Karpas-422 (cell line): ENCODE measurements around the gene ABR. TPM values are rescaled to one million over a fixed set of nuclear protein-coding genes. Genes with fewer than 3 reads are reported as not detected.

Experiments used
- DNase-seq: peaks from one replicate; pipeline ENCODE4 v3.0.0-alpha.2; 2015
- H2AFZ ChIP-seq: fragments of 200-600 bp; sonication (generic); 2 replicates; pipeline ENCODE4 v1.6.1; 2014; ENCODE audit warnings: antibody characterized with exemption, low read length, mixed read lengths
- H3K27ac ChIP-seq: fragments of 200-600 bp; sonication (generic); 2 replicates; pipeline ENCODE4 v1.5.1; 2014; ENCODE audit warnings: mild to moderate bottlenecking, low read length, moderate library complexity
- H3K27me3 ChIP-seq: fragments of 200-600 bp; sonication (generic); 2 replicates; pipeline ENCODE4 v1.6.1; 2014; ENCODE audit warnings: low read length, mixed read lengths
- H3K36me3 ChIP-seq: fragments of 200-600 bp; sonication (generic); 2 replicates; pipeline ENCODE4 v1.6.1; 2014; ENCODE audit warnings: low read length, mixed read lengths; ENCODE audit not compliant: insufficient read depth
- H3K4me1 ChIP-seq: fragments of 200-600 bp; sonication (generic); 2 replicates; pipeline ENCODE4 v1.6.1; 2014; ENCODE audit warnings: mild to moderate bottlenecking, low read length, mixed read lengths
- H3K4me2 ChIP-seq: fragments of 200-600 bp; sonication (generic); 2 replicates; pipeline ENCODE4 v1.6.1; 2014; ENCODE audit warnings: low read length, low read depth, mild to moderate bottlenecking; ENCODE audit not compliant: poor library complexity, severe bottlenecking
- H3K4me3 ChIP-seq: fragments of 200-600 bp; sonication (generic); 2 replicates; pipeline ENCODE4 v1.5.1; 2014; ENCODE audit warnings: mild to moderate bottlenecking, antibody characterized with exemption, low read length, mixed read lengths
- H3K79me2 ChIP-seq: fragments of 200-600 bp; sonication (generic); 2 replicates; pipeline ENCODE4 v1.6.1; 2014; ENCODE audit warnings: mild to moderate bottlenecking, low read length, mixed read lengths
- H3K9ac ChIP-seq: fragments of 200-600 bp; sonication (generic); 2 replicates; pipeline ENCODE4 v1.6.0; 2014; ENCODE audit warnings: low read length
- H3K9me2 ChIP-seq: fragments of 200-600 bp; sonication (generic), shearing (Covaris generic); replicated peaks from 2 replicates; pipeline ENCODE4 v1.6.0; 2014; ENCODE audit warnings: mild to moderate bottlenecking, low read length, moderate library complexity; ENCODE audit not compliant: insufficient read depth
- H3K9me3 ChIP-seq: fragments of 300-700, 200-600 bp; sonication (generic); 2 replicates; pipeline ENCODE4 v1.6.1; 2014; ENCODE audit warnings: low read length, mixed read lengths
- H4K20me1 ChIP-seq: fragments of 200-600 bp; sonication (generic); 2 replicates; pipeline ENCODE4 v1.6.1; 2014; ENCODE audit warnings: mild to moderate bottlenecking, antibody characterized with exemption, low read length, low read depth; ENCODE audit not compliant: insufficient read depth
- total RNA-seq: library from RNA; depleted of rRNA; stranded (reverse); fragments of >200 nt; shearing (Covaris generic); gene quantifications from 2 replicates; pipeline ENCODE4 v1.2.3, GENCODE V29; 2014; ENCODE audit warnings: low replicate concordance

The ABR gene
- total RNA-seq, 1 experiment from 2014 or later: 113 TPM

DNA sequence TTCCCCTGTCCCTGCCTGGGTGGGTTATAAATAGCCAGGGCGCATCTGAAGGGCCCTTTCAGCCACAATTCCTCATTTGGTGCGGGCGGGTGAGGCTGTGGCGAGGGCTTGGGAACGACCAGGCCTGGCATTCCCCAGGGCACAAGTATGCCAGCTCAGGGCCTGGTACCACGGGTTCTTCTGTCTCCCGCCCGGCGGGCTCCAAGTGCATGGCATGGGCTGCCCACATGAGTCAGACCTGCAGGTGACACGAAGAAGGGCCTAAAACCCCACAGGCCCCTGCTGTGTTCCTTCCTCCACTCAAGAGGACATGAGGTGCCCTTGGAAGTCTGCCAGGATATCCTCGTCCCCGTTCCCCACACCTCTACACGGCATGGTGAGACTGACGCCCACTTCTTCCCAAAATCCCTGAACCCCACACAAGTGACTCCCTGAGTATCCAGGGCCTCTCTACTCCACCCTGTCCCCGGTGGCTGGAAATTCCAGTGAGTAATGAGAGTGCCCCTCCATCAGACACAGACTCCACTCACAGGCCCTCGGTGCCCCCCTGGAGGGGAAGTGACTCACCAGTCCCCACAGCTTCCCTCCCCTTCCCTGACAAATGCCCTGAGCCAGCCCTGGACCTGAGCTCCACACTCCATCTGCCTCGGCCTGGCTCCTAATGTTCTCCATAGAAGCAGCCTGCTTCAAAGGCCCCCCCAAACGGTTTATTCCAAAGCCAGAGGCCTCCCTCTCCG, 68.8 kb downstream of the ABR start:
- Histone ChIP-seq H3K4me2 (peak overlapping the region; percentile 85), H3K9ac (peak overlapping the region; percentile 71), H3K9me3 (no peaks in the 10 kb centered on the region)

DNA sequence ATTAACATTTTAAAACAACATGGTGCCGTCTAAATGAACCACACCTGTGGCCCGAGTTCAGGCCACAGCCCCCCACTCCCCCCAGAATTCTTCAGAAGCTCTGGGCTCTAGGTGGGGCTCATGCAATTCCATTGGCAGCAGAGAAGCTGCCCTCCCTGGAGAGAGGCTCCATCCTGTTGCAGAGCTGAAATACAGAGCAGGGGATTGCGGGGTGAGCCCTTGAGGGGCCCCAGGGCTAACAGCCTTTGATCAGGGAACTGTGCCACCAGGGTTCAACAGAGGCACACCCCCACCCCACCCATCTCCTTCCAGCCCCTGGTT, 69.3 kb downstream of the ABR start:
- peaks cover 49% of the 10 kb centered on the region for H3K4me1 ChIP-seq
- peak overlapping the region; percentile 60 for H3K27ac ChIP-seq
- no peaks in the 10 kb centered on the region for H3K27me3 ChIP-seq
- H3K9me2 ChIP-seq: no peaks in the 10 kb centered on the region
- DNase-seq: no peak
- no peak overlapping the region for H2AFZ ChIP-seq
- peak overlapping the region; percentile 85 for H3K4me2 ChIP-seq
- H4K20me1 ChIP-seq: peaks cover 18% of the 10 kb centered on the region; the same call in 1 of the 2 replicates
- H3K36me3 ChIP-seq: peaks cover 4% of the 10 kb centered on the region; the same call in 1 of the 2 replicates
- peak overlapping the region; percentile 67 for H3K4me3 ChIP-seq
- no peaks in the 10 kb centered on the region for H3K9me3 ChIP-seq
- peak overlapping the region; percentile 71 for H3K9ac ChIP-seq
- peaks cover 84% of the 10 kb centered on the region for H3K79me2 ChIP-seq

More for the DNA sequence above, 68.8 kb downstream of the ABR start:
- Histone ChIP-seq H3K4me3 (peak overlapping the region; percentile 67), H3K36me3 (no peaks in the 10 kb centered on the region; the same call in 1 of the 2 replicates), H3K4me1 (peaks cover 47% of the 10 kb centered on the region), H3K79me2 (peaks cover 79% of the 10 kb centered on the region), H3K9me2 (no peaks in the 10 kb centered on the region), H2AFZ (no peak overlapping the region), H3K27ac (peak overlapping the region; percentile 60), H3K27me3 (no peaks in the 10 kb centered on the region), H4K20me1 (peaks cover 18% of the 10 kb centered on the region; the same call in 1 of the 2 replicates)
- peak; percentile 57 for DNase-seq

DNA sequence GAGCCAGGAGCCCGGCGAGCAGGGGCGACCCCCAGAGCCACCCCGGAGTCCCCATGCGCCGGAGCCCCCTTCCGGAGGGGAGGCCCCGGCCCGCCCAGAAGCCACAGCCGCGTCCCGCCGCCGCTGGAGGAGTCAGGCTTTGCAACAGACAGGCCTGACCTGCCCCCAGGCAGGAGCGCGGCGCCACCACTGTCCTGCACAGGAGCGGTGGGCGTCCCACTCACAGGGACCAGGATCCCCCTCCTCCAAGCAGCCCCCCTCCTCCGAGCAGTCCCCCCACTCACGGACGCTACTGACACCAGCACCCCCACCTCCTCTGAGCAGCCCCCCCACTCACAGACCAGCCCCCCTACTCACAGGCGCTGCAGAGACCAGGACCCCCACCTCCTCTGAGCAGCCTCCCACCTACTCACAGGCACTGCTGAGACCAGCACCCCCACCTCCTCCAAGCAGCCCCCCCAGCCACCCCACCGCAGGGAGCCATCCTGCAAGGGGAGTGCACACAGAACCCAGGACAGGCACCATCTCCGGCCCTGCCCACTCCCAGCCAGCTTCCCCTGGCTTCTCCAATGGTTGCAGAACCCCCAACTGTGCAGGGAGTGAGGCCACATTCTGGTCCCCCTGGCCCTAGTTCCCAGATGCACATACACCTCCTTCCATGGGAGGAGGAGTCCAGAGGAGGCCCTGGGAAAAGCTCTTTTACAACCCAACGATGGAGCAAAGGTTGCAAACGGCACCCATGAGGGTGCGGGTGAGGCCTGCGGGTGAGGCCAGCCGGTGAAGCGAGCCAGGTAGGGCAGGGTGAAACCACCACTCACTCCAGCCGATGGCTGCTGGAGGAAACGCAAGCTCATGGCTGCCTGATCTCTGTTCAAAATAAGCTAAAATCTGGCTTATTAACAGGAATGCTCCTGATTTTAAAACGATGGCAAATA, 69.9 kb downstream of the ABR start:
- Histone ChIP-seq H3K79me2 (peaks cover 82% of the 10 kb centered on the region), H3K27me3 (no peaks in the 10 kb centered on the region), H3K9ac (peak overlapping the region; percentile 71), H2AFZ (no peak overlapping the region), H3K9me3 (no peaks in the 10 kb centered on the region), H3K27ac (peak overlapping the region; percentile 60), H3K4me1 (peaks cover 49% of the 10 kb centered on the region), H3K4me2 (peak overlapping the region; percentile 85), H4K20me1 (peaks cover 18% of the 10 kb centered on the region; the same call in 1 of the 2 replicates), H3K36me3 (peaks cover 5% of the 10 kb centered on the region; the same call in 1 of the 2 replicates), H3K9me2 (no peaks in the 10 kb centered on the region), H3K4me3 (peak overlapping the region; percentile 67)
- DNase-seq: peak; percentile 66

DNA sequence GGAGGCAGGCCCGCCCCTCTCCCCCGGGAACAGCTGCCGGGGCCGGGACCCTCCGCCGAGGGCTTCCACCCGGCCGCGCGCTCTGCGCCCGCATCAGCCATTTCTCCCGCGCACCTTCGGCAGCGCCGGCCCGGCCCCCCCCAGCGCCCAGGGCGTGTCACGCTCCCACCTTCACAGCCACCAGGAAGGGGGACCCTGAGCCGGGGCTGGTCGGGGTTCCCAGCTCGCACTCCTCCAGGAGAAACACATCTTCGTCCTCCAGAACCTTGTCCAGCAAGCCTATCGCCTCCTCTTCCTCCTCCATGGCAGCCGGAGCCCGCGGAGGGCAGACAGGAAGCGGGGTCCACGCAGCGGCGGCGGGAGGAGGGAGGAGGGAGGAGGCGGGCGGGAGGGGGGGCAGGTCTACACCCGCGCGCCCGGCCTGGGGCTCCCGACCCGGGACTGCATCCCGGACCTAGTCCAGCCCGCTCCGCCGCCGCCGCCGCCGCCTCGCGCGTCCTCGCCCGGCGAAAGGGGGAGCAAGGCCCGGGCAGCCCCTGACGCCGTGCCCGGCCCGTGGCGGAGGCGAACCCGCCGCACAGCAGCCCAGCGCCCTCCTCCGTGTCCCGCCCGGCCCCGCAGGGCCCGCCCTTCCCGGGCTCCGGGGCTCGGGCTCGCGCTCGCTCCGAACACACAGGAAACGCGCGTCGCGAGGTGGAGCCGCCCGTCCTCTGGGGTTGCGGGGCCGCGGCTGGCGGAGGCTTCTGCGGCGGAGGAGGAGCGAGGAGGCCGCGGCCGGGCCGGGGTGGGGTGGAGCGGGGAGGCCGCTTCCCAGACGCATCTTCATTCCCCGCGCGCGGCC, 70.8 kb downstream of the ABR start:
- Histone ChIP-seq H3K4me3 (peak overlapping the region; percentile 67), H3K4me1 (peaks cover 49% of the 10 kb centered on the region), H3K9ac (peak overlapping the region; percentile 71), H3K4me2 (peak overlapping the region; percentile 85), H3K9me2 (no peaks in the 10 kb centered on the region), H3K36me3 (peaks cover 5% of the 10 kb centered on the region; the same call in 1 of the 2 replicates), H3K79me2 (peaks cover 85% of the 10 kb centered on the region), H3K27ac (peak overlapping the region; percentile 60), H3K9me3 (no peaks in the 10 kb centered on the region), H4K20me1 (peaks cover 25% of the 10 kb centered on the region; the same call in 1 of the 2 replicates), H3K27me3 (no peaks in the 10 kb centered on the region), H2AFZ (no peak overlapping the region)
- DNase-seq: peak; percentile 71

DNA sequence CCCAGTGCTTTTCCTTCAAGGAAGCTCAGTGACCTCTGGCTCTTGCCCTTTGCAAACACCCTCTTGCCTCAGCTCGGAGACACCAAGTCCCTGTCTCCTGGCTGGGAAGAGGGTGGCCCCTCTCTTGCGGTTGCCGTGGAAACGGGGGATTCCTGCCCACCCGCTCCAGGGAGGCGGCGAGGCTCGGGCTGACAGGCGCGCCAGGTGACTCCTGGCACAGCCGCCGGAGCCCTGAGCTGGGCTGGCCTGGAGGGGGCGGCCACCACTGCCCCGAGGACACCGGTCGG, 71.4 kb downstream of the ABR start:
- DNase-seq: no peak

DNA sequence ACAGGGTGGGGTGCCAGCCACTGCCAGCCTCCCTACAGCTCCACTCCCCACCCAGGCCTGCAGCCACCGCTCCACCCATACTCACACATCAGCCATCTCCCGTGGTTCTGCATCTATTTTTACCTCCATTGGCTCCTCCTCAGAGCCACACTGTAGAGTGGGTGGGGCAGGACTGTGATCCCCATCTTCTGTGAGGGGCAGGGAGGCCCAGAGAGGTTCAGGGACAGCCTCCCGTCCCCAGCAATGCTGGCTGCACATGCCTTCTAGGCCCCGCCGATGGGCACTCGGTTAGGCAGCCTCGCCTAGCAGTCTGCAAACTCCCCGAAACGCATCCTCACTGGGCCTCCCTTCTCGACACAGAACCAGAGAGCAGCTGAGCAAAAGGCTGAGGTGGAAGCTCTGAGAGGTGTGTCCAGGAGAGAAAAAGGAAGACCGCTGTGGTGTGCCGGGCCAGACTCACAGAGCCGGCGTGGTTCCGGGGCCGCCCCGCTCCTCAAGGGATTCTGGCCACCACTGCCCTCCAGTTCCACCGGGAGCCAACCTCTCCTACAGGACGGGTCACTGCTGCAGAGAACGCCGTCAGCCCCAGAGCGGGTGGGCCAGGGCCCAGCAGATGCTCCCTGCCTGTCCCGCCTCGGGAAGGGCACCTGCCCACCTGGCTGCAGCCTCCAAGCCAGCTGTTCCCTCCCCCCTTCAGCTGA, 71.9 kb downstream of the ABR start:
- H3K9me3 ChIP-seq: no peaks in the 10 kb centered on the region
- DNase-seq: no peak
- H4K20me1 ChIP-seq: peaks cover 31% of the 10 kb centered on the region; the same call in 1 of the 2 replicates
- H3K36me3 ChIP-seq: peaks cover 9% of the 10 kb centered on the region; the same call in 1 of the 2 replicates
- peak overlapping the region; percentile 67 for H3K4me3 ChIP-seq
- no peak overlapping the region; the same call in 1 of the 2 replicates for H3K9ac ChIP-seq
- H3K27ac ChIP-seq: no peak overlapping the region
- H3K9me2 ChIP-seq: no peaks in the 10 kb centered on the region
- H3K4me2 ChIP-seq: peak overlapping the region; percentile 85
- no peak overlapping the region for H2AFZ ChIP-seq
- H3K27me3 ChIP-seq: no peaks in the 10 kb centered on the region
- H3K4me1 ChIP-seq: peaks cover 49% of the 10 kb centered on the region
- peaks cover 88% of the 10 kb centered on the region for H3K79me2 ChIP-seq

More for the DNA sequence above, 71.4 kb downstream of the ABR start:
- peaks cover 49% of the 10 kb centered on the region for H3K4me1 ChIP-seq
- peak overlapping the region; percentile 67 for H3K4me3 ChIP-seq
- peaks cover 85% of the 10 kb centered on the region for H3K79me2 ChIP-seq
- peaks cover 5% of the 10 kb centered on the region; the same call in 1 of the 2 replicates for H3K36me3 ChIP-seq
- no peak overlapping the region for H2AFZ ChIP-seq
- H3K27me3 ChIP-seq: no peaks in the 10 kb centered on the region
- peaks cover 27% of the 10 kb centered on the region; the same call in 1 of the 2 replicates for H4K20me1 ChIP-seq
- H3K27ac ChIP-seq: no peak overlapping the region
- H3K9me2 ChIP-seq: no peaks in the 10 kb centered on the region
- H3K9me3 ChIP-seq: no peaks in the 10 kb centered on the region
- peak overlapping the region; percentile 85 for H3K4me2 ChIP-seq
- peak overlapping the region; percentile 71 for H3K9ac ChIP-seq

DNA sequence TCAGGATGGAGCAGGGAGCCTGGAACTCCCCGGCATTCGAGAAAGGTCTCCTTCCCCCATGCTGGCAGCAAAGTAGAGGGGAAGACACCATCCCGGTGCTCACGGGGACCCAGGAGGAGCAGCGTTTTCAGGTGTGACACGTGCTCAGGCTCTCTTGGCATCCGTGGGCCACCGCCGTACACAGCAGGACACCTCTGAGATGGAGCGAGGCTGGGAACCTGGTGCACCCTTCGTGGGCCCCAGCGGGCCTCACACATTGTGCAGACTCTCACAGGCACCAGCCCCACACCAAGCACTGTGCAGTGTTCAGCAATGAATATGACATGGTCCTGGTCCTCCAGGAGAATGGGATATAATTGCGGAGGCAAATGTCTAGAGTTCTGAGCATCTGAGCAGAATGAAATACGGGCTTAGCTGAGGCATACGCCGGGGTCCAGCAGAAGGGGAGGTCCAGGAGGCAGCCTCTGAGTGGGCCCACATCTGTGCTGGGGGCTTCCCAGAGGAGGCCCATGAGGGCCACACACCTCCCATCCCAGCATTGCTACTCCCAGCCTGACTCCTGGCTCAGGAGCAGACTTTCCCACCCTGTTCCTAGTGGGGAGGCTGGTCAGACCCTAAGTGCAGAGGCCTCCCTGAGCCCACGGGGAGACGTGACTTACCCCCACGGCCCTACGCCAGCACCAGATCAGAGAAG, 72.6 kb downstream of the ABR start:
- H2AFZ ChIP-seq: no peak overlapping the region
- no peak overlapping the region for H3K9ac ChIP-seq
- no peak overlapping the region for H3K4me2 ChIP-seq
- peaks cover 84% of the 10 kb centered on the region for H3K79me2 ChIP-seq
- no peak for DNase-seq
- H4K20me1 ChIP-seq: peaks cover 31% of the 10 kb centered on the region; the same call in 1 of the 2 replicates
- peaks cover 48% of the 10 kb centered on the region for H3K4me1 ChIP-seq
- no peaks in the 10 kb centered on the region for H3K27me3 ChIP-seq
- peaks cover 9% of the 10 kb centered on the region; the same call in 1 of the 2 replicates for H3K36me3 ChIP-seq
- no peak overlapping the region for H3K27ac ChIP-seq
- no peak overlapping the region for H3K4me3 ChIP-seq
- no peaks in the 10 kb centered on the region for H3K9me3 ChIP-seq
- no peaks in the 10 kb centered on the region for H3K9me2 ChIP-seq
